Measurements from ENCODE around the gene AMBRA1. TPM values are rescaled to one million over a fixed set of nuclear protein-coding genes. Genes with fewer than 3 reads are reported as not detected.
"Not testable (repeated sequence)": the region's sequence is repeated elsewhere in the genome, so short reads cannot be mapped to it uniquely, and the experiment has no call there.

Gene AMBRA1
- total RNA-seq, 1 donor from 2014 or later, result 27.8 TPM

DNA sequence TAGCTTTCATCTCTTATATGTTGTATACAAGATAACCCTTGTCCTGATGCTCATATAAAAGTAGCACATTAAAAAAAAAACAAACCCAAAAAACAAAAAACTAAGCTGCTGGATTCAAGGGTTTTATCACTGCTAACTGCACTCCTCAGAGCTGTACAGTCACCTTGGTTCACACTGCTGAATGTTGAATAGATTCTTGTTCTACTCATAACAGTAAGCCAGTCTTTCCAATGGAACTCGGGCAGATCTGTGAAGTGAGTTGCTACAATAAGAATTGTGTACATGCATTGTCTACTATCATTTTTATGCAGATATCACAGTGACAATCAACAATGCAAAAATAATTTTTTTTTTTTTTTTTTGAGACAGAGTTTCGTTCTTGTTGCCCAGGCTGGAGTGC, 18.5 kb upstream of the AMBRA1 start:
- DNase-seq, result no peak

DNA sequence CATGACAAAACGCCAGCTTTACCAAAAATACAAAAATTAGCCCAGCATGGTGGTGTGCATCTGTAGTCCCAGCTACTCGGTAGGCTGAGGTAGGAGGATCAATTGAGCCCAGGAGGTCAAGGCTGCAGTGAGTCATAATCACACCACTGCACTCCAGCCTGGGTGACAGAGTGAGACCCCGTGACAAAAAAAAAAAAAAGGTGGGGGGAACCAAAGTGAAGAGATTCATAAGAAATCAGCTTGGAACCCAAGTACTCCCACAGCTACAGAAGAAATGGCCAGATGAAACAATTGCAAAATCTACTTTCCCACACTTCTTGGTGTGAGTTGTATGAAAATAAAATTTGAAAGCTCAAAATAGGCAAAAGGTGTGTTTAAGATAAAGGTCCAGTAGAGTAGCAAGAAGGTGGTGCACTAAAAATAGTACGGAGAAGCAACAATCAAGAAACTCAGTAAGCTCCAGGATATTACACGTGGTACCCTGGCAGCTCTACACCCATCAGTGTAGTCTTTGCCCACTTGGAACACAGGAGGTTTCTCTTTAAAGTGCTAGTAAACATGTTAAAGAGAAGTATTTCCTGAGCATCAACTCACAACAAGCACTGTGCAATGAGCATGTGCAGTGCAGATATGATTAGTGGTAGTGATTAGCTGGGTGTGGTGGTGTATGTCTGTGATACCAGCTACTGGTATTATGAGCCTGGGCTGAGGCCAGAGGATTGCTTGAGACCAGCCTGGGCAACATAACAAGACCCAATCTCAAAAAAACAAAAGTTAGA, 17.9 kb upstream of the AMBRA1 start:
- no peak for DNase-seq

DNA sequence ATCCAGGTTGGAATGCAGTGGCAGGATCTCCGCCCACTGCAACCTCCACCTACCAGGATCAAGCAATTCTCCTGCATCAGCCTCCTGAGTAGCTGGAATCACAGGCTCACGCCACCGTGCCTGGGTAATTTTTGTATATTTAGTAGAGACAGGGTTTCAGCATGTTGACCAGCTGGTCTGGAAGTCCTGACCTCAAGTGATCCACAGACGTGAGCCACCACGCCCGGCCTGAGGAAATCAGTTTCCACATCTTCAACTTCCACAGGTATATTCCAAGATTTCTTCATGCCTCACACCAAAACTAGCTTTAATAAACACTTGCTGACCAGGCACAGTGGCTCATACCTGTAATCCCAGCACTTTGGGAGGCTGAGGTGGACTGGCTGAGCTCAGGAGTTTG, 15.6 kb upstream of the AMBRA1 start:
- no peak for DNase-seq

DNA sequence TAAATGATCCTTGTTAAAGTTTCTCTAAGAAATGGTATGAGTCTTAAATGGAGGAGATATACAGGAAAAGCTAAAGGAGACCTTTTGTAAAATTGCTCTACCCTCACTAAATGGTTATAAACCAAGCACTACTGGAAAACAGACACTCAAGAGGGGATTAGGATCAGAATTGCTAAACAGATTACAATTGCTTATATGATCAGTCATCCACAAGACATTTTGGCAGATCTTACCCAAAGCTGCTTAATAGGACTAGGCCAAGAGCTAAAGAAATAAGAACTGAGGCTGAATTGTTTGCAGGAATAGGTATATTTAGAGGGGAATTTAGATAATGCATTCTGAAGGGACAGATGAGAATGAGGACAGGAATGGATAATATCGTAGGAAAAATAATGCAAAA, 13.7 kb upstream of the AMBRA1 start:
- no peak for DNase-seq

DNA sequence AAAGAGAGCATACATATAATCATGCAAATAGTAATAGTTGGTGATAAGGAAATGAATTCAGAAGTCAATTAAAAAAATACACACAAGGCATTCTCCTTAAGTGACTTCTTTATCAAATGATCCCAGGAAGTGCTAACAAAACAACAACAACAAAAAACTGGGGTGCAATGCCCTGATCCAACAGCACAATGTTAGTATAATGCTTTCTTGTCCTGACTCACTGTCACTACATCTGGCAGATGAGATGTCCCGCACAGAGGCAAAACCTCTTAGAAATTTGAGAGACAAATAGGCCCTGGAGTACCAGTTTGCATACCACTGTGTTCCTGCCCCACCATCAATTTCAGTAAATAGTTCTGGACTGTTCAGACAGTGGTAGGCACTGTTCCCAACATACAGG, 11.0 kb upstream of the AMBRA1 start:
- DNase-seq, result no peak

DNA sequence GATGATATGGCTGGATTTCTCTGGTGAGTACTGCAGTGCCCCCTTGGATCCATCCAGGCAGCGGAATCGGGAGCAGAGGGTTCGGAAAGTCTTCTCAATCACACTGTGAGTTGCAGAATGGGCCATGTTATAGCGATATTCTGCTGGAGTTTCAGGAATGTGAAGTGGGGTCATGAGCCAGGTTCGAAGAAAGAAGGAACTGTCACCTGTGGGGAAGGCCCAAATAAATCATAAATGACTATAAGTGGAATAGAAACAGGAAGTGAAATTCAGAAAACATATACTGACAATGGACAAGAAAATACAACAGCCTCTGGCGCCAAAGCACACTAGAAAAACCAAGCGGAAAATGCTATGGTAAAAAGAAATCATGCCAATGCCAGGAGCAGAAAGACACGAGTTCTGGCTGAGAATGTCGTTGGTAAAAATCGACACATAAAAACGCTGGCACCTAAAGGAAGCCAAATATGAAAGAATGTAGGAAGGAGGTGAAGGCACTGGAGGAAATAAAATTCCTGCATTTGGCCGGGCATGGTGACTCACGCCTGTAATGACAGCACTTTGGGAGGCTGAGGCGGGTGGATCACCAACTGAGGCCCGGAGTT, 10.0 kb upstream of the AMBRA1 start:
- no peak for DNase-seq

DNA sequence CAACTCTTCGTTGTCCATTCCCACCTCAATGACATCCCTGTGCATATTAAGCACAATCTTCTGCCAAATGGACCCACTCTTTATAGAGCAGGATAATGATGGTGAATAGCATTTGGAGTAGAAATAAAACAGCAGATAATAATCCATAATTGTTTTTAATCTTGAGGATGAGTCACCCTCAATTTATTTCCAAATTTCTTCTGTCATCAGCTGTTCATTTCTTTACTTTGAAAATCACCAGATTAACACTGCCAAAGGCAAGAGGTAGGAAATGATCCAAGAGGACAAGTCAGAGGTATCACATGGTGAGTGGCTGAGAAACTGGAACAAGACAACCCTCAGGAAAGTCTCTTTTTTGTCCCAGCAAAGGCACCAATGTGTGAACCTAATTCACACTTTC, 7.3 kb upstream of the AMBRA1 start:
- DNase-seq, result no peak

DNA sequence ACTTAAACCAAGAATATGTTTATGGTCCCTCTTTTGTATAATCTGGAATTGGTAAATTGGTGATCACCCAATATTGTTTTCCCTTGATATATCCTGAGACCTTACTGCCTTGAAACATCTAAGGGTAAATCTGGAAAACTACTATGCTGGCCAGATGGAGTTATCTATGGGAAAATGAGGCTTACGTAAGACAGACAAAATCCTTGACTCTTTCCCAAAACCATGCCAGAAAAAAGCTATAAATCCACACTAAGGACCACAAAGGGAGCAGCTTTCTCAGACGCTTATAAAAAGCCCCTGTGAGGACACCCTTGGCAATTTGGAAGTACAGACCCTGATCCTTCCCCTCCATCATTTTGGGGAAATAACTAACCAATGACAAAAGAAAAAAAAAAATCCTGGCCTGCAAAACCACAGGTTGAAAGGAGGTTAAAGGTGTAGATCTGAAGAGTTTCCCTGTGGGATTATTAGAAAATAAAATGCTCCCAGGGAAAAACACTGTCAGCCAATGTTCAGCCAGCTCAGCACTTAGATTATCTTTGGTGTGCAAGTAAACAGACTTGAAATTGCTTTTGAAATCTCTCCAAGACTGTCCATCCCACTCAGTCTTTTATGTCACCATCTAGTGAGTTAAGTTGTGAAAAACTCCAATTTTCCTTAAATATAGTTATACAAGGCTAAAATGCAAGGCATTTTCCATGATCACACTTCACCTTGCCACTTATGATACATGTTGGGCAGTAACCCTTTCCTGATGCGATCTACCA, 6.6 kb upstream of the AMBRA1 start:
- no peak for DNase-seq

DNA sequence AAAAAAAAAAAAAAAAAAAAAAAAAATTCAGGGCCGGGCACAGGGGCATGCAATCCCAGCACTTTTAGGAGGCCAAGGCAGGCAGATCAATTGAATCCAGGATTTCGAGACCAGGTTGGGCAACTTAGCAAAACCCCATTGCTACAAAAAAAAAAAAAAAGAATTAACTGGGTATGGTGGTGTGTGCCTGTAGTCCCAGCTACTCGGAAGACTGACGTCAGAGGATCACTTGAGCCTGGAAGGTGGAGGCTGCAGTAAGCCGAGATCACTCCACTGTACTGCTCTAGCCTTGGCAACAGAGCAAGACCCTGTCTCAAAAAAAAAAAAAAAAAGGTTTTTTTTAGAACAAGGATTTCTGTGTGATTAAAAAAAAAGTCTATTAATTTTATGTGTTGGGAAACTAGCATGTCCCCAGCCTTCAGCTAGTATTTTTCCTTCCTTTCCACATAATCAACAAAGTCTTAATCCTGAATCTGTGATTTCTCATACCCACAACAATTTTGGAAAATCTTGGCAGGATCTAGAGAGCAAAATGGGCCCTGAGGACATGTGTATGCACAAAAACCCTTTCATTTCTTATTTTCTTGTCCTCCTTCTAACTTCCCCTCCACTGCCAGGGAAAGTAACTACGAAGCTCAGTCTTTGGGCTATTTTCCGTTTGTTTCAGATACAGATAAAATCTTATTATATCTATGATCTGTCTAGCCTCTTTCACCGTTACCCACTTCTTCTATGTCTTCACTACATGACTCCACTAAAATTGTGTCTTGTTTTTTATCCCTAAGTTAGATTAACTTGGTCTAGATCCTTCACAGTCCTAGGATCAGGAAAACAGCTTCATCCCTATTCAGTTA, 5.7 kb upstream of the AMBRA1 start:
- DNase-seq, result no peak

DNA sequence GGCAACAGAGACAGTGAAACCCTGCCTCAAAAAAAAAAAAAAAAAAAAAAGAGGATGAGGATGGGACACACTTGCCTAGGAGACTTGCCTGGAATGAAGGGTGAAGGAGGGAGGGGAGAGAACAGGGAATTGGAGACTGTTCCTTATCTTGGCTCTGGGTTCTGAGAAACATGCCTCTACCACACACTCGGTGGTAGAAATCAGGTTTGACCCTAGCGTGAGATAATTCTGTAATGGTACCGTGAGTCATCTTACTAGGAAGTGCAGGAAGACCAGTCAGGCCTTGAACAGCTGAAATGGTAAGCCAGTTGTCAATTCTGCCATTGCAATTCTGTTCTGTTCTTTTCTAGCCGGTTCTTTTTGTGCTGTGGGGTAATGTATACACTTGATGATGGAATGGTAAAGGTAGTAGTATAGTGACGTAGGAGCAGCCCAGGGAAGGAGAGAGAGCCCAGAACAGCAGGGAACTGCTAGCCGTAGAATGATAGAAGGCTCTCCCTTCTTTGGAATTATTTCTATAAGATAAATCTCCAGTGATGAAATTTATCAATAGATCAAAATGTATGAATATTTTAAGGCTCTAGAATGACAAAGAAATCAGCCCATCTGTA, 3.9 kb upstream of the AMBRA1 start:
- DNase-seq, result no peak

DNA sequence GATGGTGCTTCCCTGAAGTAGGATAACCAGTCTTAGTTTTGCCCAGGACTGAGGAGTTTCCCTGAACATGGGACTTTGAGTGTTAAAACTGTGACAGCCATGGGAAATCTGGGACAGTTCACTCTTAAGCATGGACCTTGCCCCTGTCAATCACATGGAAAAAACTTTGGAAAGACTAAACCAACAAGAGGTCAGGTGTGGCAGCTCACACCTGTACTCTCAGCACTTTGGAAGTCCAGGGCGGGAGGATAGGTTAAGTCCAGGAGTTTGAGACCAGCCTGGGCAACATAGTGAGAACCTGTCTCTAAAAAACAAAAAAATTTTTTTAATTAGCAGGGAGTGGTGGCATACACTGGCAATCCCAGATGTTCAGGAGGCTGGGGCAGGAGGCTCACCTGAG, 3.3 kb upstream of the AMBRA1 start:
- no peak for DNase-seq

DNA sequence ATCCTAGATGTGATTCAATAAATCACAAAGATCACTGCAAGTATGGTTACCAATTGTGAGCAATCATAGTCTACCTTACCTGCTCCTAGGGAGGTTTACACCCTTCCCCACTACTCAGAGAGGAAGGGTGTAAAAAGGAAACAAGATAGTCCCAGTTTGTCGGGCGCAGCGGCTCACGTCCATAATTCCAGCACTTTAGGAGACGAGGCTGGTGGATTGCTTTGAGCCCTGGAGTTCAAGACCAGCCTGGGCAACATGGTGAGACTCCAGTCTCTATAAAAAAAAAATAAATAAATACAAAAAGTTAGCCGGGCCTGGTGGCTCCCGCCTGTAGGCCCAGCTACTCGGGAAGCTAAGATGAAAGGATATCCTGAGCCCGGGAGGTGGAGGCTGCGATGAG, 962 bp upstream of the AMBRA1 start:
- no peak for DNase-seq

DNA sequence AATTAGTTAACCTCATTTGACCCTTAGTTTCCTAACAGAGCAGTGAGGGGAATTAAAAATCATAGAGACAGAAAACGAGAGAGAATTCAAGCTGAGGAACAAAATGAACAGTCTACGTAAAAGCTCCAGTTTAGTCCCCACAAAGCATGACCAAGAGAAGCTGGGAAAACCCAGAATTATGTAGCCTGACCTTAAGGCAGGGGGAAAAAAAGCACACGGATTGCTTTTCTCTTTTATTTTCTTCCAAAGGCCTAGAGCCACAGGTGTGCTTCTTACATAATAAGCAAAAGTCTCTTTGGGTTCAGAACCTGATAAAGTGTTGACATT, 514 bp upstream of the AMBRA1 start:
- DNase-seq, result no peak

DNA sequence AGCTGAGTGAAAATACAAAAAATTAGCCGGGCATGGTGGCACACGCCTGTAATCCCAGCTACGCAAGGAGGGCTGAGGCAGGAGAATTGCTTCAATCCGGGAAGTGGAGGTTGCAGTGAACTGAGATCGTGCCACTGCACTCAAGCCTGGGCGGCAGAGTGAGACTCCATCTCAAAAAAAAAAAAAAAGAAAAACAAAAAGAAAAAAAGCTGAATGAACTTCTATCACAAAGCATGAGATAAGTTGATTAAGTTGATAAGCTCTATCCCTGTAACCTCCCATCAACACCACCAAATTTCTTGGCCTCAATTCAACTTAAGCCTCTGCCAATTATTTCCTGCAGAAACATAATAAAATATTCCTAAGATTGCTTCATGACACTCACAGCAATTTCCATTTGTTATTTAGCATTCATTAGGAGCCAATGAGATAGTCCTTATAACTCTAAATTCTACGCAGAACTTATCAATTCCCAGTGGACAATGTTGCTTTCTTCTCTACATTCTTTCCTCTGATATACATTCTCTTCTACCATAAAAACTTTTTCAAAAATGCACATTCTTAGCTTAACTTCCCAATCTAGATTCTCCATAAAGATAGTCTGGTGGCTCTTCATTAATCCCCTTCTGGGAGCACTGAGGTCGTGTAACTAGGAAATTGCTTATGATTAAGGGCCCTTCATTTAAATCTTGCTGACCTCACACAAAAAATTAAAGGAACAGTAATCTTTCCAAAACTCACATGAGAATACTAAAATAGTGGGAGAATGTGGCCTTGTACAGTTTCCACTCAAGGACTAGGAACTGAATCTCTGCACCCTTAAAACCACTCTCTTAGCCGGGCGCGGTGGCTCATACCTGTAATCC, 2.9 kb downstream of the AMBRA1 start:
- no peak for DNase-seq

DNA sequence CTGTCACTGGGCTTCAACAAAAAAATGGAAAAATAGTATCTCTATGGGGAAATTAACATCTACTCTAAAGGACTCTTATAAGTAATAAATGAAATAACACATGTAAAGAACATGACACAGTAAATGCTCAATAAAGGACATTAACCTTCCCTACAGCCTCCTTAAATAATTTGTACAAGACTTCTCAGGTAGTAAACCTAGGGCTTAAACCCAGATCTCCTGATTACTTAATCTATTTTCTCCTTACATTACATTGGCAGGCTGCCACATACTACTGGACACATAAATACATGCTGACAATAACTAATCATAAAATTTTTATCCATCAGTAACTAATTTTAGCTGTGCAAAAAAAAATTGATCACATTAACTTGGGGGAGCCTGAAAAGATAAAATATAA, 4.9 kb downstream of the AMBRA1 start:
- no peak for DNase-seq

DNA sequence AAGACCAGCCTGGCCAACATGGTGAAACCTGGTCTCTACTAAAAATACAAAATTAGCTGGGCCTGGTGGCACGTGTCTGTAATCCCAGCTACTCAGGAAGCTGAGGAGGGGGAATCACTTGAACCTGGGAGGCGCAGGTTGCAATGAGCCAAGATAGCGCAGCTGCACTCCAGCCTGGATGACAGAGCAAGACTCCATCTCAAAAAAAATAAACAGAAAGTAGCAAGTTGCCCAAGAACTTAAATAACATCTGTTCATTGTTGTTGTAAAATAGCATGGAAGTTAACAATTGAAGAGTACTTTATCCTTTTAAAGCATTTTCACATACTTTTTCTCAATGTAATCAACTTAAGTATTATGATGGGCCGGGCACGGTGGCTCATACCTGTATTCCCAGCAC, 5.7 kb downstream of the AMBRA1 start:
- no peak for DNase-seq

DNA sequence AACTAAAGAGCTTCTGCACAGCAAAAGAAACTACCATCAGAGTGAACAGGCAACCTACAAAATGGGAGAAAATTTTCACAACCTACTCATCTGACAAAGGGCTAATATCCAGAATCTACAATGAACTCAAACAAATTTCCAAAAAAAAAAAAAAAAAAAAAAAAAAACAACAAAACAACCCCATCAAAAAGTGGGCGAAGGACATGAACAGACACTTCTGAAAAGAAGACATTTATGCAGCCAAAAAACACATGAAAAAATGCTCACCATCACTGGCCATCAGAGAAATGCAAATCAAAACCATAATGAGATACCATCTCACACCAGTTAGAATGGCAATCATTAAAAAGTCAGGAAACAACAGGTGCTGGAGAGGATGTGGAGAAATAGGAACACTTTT, 10.3 kb downstream of the AMBRA1 start:
- not testable (repeated sequence) for DNase-seq

DNA sequence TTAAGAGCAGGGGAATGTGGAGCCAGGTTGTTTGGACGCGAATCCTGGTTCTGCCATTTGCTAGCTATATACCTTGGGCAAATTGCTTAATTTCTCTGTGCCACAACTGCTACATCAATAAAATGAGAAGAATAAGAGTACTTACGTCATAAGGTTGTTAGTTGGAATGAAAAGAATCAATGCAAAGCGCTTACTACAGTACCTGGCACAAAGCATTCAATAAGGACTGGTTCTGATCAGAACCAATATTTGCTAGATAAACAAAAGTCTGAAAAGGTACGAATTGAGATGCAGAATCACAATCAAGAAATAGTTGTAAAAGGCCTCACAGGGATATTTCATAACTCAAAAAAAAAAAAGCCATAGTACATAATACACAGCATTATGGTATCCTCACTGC, 11.2 kb downstream of the AMBRA1 start:
- DNase-seq, result no peak

DNA sequence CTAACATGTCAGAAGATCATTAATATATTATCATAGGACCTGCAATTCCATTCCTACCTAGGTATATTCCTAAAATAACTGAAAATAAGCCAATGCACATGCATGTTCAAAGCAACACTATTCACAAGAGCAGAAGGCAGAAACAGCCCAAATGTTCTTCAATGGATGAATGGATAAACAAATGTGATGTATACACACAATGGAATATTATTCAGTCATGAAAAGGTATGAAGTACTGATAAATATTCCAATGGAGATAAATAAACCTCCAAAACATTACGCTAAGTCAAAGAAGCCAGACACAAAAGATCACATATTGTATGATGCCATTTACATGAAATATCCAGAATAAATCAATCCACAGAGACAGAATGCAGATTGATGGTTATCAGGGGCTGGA, 16.8 kb downstream of the AMBRA1 start:
- no peak for DNase-seq

DNA sequence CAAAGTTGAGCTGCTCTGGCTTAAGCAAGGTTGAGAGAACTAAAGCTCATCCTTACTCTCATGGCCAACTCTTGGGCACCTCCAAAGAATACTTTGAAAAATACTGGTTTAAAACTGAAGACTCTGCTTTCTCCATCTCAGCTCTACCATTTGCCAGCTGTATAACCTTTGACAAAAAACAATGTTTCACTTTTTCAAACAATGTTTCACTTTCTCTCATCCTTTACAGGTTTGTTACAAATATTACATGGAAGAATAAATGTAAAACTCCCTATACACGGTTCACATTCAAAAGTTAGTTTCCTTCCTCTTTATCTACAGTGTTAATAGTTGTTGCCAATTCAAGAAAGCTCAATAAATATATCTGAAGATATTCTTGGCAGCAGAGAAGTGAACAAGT, 19.2 kb downstream of the AMBRA1 start:
- DNase-seq, result no peak

DNA sequence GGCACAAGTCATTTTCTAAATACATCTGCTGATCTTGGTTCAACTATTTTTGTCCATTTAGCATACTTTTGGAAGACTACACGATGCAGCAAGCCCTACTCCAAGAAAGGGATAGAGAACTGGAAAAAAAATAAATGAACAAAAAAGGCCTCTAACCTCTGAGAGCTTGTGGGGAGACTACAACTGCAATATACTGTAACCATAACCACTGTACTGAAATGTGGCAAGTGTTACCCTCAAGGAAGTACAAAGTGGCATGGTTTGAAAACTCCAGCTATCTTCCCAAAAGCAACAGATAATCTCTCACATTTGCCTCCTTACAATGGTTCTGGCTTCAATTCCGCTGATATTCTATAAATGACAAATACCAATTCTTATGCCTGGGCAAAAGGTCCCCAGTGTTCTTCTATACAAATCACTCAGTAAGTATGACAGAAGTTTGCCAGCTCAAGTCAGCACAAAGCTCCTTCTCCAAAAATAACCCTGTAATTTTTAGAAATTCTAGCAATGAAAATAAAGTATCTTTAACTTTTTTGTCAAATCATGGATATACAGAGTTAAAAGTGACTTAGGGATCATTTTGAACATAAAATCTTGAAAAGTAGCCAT, 22.9 kb downstream of the AMBRA1 start:
- no peak for DNase-seq

Data from tongue (tissue), 2 donors.